ENCODE results near the gene SCN5A. TPM values are rescaled to one million over a fixed set of nuclear protein-coding genes. Genes with fewer than 3 reads are reported as not detected.

SCN5A gene
- total RNA-seq, 1 experiment from 2014 or later, result 13.6 TPM

DNA sequence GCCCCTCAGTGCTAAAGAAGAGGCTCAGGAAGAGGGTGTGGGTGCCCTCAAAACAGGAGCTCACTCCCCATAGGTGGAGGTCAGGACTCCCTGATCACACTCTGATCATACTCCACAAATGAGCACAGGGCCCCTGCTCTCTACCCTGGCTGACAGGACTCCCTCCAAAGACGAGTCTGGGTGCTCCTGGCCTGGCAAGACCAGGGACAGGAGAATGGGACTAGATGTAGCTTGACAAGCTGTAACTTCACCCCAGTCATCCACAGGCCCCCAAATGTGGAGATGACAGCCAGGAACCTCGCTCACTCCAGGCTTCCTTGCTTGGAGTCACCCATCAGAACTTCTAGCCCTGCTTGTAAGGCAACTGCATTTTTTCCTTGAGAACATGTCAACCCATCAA lies 11.1 kb downstream of the SCN5A start:
- TF ChIP-seq, protein P1, sequence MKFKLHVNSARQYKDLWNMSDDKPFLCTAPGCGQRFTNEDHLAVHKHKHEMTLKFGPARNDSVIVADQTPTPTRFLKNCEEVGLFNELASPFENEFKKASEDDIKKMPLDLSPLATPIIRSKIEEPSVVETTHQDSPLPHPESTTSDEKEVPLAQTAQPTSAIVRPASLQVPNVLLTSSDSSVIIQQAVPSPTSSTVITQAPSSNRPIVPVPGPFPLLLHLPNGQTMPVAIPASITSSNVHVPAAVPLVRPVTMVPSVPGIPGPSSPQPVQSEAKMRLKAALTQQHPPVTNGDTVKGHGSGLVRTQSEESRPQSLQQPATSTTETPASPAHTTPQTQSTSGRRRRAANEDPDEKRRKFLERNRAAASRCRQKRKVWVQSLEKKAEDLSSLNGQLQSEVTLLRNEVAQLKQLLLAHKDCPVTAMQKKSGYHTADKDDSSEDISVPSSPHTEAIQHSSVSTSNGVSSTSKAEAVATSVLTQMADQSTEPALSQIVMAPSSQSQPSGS (CRISPR knock-in tag; IDR thresholded peaks at IDR 0.05; ENCODE audit: borderline replicate concordance, low read depth), result no peak
- TF ChIP-seq, protein P2, sequence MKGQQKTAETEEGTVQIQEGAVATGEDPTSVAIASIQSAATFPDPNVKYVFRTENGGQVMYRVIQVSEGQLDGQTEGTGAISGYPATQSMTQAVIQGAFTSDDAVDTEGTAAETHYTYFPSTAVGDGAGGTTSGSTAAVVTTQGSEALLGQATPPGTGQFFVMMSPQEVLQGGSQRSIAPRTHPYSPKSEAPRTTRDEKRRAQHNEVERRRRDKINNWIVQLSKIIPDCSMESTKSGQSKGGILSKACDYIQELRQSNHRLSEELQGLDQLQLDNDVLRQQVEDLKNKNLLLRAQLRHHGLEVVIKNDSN (CRISPR knock-in tag; IDR thresholded peaks at IDR 0.05), result no peak
- TF ChIP-seq ZNF671 (CRISPR knock-in tag; IDR thresholded peaks at IDR 0.05), result no peak
- TF ChIP-seq RORB (CRISPR knock-in tag; IDR thresholded peaks at IDR 0.05), result no peak
- TF ChIP-seq ARID4B (CRISPR knock-in tag; IDR thresholded peaks at IDR 0.05; ENCODE audit: borderline replicate concordance), result no peak
- no peak for TF ChIP-seq MXD4 (CRISPR knock-in tag; IDR thresholded peaks at IDR 0.05; ENCODE audit: borderline replicate concordance)
- TF ChIP-seq, protein P3, sequence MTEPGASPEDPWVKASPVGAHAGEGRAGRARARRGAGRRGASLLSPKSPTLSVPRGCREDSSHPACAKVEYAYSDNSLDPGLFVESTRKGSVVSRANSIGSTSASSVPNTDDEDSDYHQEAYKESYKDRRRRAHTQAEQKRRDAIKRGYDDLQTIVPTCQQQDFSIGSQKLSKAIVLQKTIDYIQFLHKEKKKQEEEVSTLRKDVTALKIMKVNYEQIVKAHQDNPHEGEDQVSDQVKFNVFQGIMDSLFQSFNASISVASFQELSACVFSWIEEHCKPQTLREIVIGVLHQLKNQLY (CRISPR knock-in tag; IDR thresholded peaks at IDR 0.05), result no peak
- no peak for TF ChIP-seq ZNF219 (CRISPR knock-in tag; IDR thresholded peaks at IDR 0.05; ENCODE audit: borderline replicate concordance)
- TF ChIP-seq HMGA2 (CRISPR knock-in tag; IDR thresholded peaks at IDR 0.05), result no peak
- TF ChIP-seq, protein P4, sequence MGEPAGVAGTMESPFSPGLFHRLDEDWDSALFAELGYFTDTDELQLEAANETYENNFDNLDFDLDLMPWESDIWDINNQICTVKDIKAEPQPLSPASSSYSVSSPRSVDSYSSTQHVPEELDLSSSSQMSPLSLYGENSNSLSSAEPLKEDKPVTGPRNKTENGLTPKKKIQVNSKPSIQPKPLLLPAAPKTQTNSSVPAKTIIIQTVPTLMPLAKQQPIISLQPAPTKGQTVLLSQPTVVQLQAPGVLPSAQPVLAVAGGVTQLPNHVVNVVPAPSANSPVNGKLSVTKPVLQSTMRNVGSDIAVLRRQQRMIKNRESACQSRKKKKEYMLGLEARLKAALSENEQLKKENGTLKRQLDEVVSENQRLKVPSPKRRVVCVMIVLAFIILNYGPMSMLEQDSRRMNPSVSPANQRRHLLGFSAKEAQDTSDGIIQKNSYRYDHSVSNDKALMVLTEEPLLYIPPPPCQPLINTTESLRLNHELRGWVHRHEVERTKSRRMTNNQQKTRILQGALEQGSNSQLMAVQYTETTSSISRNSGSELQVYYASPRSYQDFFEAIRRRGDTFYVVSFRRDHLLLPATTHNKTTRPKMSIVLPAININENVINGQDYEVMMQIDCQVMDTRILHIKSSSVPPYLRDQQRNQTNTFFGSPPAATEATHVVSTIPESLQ (CRISPR knock-in tag; IDR thresholded peaks at IDR 0.05), result no peak
- TF ChIP-seq GRHL2 (CRISPR knock-in tag; IDR thresholded peaks at IDR 0.05; ENCODE audit: insufficient replicate concordance, severe bottlenecking), result no peak
- no peak for TF ChIP-seq FOXJ3 (CRISPR knock-in tag; IDR thresholded peaks at IDR 0.05; ENCODE audit: borderline replicate concordance)
- TF ChIP-seq, protein P5, sequence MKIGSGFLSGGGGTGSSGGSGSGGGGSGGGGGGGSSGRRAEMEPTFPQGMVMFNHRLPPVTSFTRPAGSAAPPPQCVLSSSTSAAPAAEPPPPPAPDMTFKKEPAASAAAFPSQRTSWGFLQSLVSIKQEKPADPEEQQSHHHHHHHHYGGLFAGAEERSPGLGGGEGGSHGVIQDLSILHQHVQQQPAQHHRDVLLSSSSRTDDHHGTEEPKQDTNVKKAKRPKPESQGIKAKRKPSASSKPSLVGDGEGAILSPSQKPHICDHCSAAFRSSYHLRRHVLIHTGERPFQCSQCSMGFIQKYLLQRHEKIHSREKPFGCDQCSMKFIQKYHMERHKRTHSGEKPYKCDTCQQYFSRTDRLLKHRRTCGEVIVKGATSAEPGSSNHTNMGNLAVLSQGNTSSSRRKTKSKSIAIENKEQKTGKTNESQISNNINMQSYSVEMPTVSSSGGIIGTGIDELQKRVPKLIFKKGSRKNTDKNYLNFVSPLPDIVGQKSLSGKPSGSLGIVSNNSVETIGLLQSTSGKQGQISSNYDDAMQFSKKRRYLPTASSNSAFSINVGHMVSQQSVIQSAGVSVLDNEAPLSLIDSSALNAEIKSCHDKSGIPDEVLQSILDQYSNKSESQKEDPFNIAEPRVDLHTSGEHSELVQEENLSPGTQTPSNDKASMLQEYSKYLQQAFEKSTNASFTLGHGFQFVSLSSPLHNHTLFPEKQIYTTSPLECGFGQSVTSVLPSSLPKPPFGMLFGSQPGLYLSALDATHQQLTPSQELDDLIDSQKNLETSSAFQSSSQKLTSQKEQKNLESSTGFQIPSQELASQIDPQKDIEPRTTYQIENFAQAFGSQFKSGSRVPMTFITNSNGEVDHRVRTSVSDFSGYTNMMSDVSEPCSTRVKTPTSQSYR (CRISPR knock-in tag; IDR thresholded peaks at IDR 0.05), result no peak
- no peak for TF ChIP-seq NFE2L1 (CRISPR knock-in tag; IDR thresholded peaks at IDR 0.05)
- TF ChIP-seq NR2C2 (CRISPR knock-in tag; IDR thresholded peaks at IDR 0.05), result no peak
- no peak for TF ChIP-seq SOX15 (CRISPR knock-in tag; IDR thresholded peaks at IDR 0.05)
- no peak for DNase-seq (ENCODE audit: low spot score)
- Mint-ChIP-seq H3K36me3 (no peaks in the 10 kb centered on the region), H3K4me1 (peaks cover 51% of the 10 kb centered on the region), H3K27me3 (ENCODE audit: low read depth) (no peaks in the 10 kb centered on the region), H3K9me3 (no peaks in the 10 kb centered on the region), H3K4me3 (no peak overlapping the region), H3K27ac (no peak overlapping the region; the same call in 1 of the 2 replicates)
- ChIA-PET CTCF (interaction anchor here (0.8 to 5.5 kb wide), 7 partner anchors 8 to 142 kb away, joined by 3 to 25 read pairs (median 13); partner anchors contain the start of gene EXOG), POLR2A (interaction anchor here (0.6 kb wide), 1 partner anchor 851 kb away, joined by 3 read pairs; no protein-coding TSS in a partner anchor)
- no peak for ATAC-seq

Data from WTC11 (cell line).